Measurements from ENCODE around the gene INSM2. TPM values are rescaled to one million over a fixed set of nuclear protein-coding genes. Genes with fewer than 3 reads are reported as not detected.

The INSM2 gene
- total RNA-seq, 1 donor from 2014 or later = 0.98 TPM

DNA sequence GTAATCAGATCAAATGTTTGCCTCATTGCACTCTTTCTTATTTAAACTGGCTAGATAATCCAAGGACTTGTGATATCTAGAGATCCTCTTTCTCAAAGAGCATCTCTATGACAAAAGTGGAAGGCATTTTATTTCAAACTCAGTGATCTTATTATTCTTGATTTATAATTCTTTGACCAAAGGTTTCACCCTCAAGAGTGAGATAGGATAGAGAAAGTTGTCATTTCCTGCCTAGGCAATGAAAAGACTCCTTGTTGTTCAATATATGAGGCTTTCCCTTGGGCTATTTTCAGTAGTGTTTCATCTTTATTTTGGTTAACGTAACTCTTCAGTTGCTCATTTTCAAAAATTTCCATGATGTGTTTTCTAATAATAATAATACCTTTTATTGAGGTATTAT, 18.0 kb upstream of the INSM2 start:
- no peaks in the 10 kb centered on the region for H3K9me3 ChIP-seq
- no peaks in the 10 kb centered on the region for H3K4me1 ChIP-seq
- intact Hi-C loops (cut with DNase I) = no loop called here
- no peak overlapping the region for H3K4me3 ChIP-seq
- no peak for DNase-seq (ENCODE audit: extremely low spot score in 2 of 2)
- H3K27ac ChIP-seq = no peak overlapping the region
- H3K36me3 ChIP-seq = no peaks in the 10 kb centered on the region
- TF ChIP-seq, protein P1, sequence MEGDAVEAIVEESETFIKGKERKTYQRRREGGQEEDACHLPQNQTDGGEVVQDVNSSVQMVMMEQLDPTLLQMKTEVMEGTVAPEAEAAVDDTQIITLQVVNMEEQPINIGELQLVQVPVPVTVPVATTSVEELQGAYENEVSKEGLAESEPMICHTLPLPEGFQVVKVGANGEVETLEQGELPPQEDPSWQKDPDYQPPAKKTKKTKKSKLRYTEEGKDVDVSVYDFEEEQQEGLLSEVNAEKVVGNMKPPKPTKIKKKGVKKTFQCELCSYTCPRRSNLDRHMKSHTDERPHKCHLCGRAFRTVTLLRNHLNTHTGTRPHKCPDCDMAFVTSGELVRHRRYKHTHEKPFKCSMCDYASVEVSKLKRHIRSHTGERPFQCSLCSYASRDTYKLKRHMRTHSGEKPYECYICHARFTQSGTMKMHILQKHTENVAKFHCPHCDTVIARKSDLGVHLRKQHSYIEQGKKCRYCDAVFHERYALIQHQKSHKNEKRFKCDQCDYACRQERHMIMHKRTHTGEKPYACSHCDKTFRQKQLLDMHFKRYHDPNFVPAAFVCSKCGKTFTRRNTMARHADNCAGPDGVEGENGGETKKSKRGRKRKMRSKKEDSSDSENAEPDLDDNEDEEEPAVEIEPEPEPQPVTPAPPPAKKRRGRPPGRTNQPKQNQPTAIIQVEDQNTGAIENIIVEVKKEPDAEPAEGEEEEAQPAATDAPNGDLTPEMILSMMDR (IDR thresholded peaks at IDR 0.05) = no peak
- TF ChIP-seq POLR2A (IDR thresholded peaks at IDR 0.05) = no peak
- no peak for TF ChIP-seq POLR2AphosphoS5 (IDR thresholded peaks at IDR 0.05; ENCODE audit: insufficient read depth in 1 of 2, low read depth in 1 of 2)
- H3K27me3 ChIP-seq = no peaks in the 10 kb centered on the region

DNA sequence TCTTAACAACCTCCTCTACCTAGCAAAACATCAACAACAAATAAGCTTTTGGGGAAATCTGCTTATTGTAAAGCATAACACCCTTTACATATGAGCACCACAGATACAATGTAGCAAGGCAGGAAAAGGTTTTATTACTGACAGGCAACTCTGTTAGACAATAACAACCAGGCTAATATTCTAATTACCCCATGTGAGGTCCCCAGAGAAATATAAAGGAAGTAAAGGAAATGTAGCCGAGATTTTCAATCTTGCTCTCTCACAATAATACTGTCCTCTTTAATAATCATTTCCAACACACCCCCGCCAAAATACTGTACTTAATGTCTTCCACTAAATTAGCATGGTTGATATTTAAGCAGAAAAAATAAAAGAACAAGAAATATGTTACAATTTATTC, 14.0 kb upstream of the INSM2 start:
- Histone ChIP-seq H3K9me3 (no peaks in the 10 kb centered on the region), H3K4me3 (no peak overlapping the region), H3K4me1 (no peaks in the 10 kb centered on the region), H3K27ac (no peak overlapping the region), H3K36me3 (no peaks in the 10 kb centered on the region), H3K27me3 (no peaks in the 10 kb centered on the region)
- TF ChIP-seq, protein P1 (IDR thresholded peaks at IDR 0.05) = no peak
- TF ChIP-seq POLR2A (IDR thresholded peaks at IDR 0.05) = no peak
- TF ChIP-seq POLR2AphosphoS5 (IDR thresholded peaks at IDR 0.05; ENCODE audit: insufficient read depth in 1 of 2, low read depth in 1 of 2) = no peak
- no peak for DNase-seq (ENCODE audit: extremely low spot score in 2 of 2)
- intact Hi-C loops (cut with DNase I) = no loop called here

DNA sequence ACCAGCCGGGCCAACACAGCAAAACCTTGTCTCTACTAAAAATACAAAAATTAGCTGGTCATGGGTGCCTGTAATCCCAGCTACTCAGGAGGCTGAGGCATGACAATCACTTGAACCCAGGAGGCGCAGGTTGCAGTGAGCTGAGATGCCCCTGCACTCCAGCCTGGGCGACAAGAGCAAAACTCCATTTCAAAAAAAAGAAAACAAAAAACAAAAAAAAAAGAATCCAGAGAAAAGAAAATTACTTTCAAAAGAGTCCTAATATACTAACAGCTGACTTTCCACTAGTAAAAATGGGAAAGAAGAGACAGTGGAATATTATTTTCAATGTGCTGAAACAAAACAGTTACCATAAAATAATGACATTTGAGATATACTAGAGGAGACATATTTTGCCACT, 8.3 kb upstream of the INSM2 start:
- TF ChIP-seq POLR2A (IDR thresholded peaks at IDR 0.05) = no peak
- no peak for TF ChIP-seq POLR2AphosphoS5 (IDR thresholded peaks at IDR 0.05; ENCODE audit: insufficient read depth in 1 of 2, low read depth in 1 of 2)
- TF ChIP-seq, protein P1 (IDR thresholded peaks at IDR 0.05) = no peak
- intact Hi-C loops (cut with DNase I) = no loop called here

DNA sequence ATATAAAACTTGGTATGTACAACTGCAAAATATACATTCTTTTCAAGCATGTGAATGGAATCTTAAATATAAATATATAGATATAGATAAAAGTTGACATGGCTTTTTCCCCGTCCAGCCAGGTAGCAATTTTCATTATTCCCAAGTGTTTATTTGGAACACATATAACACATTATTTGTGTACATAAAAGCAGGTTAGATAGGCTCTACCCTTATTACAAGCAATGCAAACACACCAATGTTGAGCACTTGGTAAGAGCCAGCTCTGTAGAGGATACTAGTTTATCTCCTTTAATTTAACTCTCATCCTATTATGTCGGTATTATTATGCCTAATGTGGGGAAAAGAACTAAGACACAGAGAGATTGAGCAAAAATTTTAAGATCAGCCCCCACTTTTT, 7.0 kb upstream of the INSM2 start:
- TF ChIP-seq POLR2AphosphoS5 (IDR thresholded peaks at IDR 0.05; ENCODE audit: insufficient read depth in 1 of 2, low read depth in 1 of 2) = no peak
- TF ChIP-seq POLR2A (IDR thresholded peaks at IDR 0.05) = no peak
- TF ChIP-seq, protein P1 (IDR thresholded peaks at IDR 0.05) = no peak
- Histone ChIP-seq H3K27ac (no peak overlapping the region), H3K36me3 (no peaks in the 10 kb centered on the region), H3K4me1 (no peaks in the 10 kb centered on the region), H3K9me3 (no peaks in the 10 kb centered on the region), H3K4me3 (no peak overlapping the region), H3K27me3 (no peaks in the 10 kb centered on the region)
- DNase-seq (ENCODE audit: extremely low spot score in 2 of 2) = no peak
- intact Hi-C loops (cut with DNase I) = no loop called here

More for the DNA sequence above, 8.3 kb upstream of the INSM2 start:
- H3K27ac ChIP-seq = no peak overlapping the region
- no peaks in the 10 kb centered on the region for H3K4me1 ChIP-seq
- H3K36me3 ChIP-seq = no peaks in the 10 kb centered on the region
- DNase-seq (ENCODE audit: extremely low spot score in 2 of 2) = no peak
- H3K27me3 ChIP-seq = no peaks in the 10 kb centered on the region
- H3K9me3 ChIP-seq = no peaks in the 10 kb centered on the region
- no peak overlapping the region for H3K4me3 ChIP-seq

DNA sequence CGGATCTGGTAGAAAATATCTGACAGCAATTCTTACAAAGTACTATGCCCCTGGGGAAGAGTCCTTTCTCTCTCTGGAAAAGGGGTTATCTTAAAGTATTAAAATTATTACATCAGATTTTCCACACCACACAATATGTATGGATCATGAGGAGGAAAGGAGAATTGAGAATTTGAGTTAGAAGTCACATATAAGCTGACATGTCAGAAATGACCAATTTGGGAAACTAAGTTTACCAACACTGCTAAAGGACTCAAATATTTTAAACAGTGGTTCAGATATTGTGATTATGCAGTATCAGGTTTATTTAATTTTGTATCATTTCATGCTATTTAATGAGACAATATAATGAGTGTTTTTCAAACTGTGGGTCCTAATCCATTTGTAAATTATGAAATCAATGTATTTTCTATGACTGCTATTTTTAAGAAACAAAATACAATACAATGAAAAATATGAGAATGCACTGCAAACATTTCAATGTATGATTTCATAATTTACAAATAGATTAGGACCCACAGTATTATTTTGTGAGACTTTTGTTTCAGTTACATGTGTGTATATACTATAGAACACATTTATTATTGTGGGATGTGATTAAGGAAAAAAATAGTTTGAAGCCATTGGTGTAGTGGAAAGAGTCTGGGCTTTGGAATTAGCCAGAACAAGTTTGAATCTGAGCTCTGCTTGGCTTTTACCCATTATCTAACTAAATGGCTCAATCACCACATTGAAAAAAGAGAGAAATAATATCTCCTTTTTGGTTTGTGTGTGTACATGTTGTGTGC, 1.8 kb upstream of the INSM2 start:
- Histone ChIP-seq H3K27ac (no peak overlapping the region), H3K4me3 (no peak overlapping the region), H3K36me3 (no peaks in the 10 kb centered on the region), H3K4me1 (peaks cover 29% of the 10 kb centered on the region), H3K27me3 (no peaks in the 10 kb centered on the region), H3K9me3 (no peaks in the 10 kb centered on the region)
- no peak for TF ChIP-seq POLR2A (IDR thresholded peaks at IDR 0.05)
- TF ChIP-seq, protein P1 (IDR thresholded peaks at IDR 0.05) = no peak
- no peak for TF ChIP-seq POLR2AphosphoS5 (IDR thresholded peaks at IDR 0.05; ENCODE audit: insufficient read depth in 1 of 2, low read depth in 1 of 2)
- DNase-seq (ENCODE audit: extremely low spot score in 2 of 2) = no peak
- intact Hi-C loops (cut with DNase I) = no loop called here
